Effector memory CD4-positive, alpha-beta T cell (primary cell): Measurements from ENCODE around the gene CACNA1E.

Experiments used
- DNase-seq, 3 donors: peaks; one replicate each; pipeline ENCODE4 v3.0.0-alpha.2; 2020
- H3K27ac ChIP-seq: 2 replicates; pipeline ENCODE4 v1.7.0; 2013; ENCODE audit warnings: mild to moderate bottlenecking, low read length, moderate library complexity; ENCODE audit not compliant: insufficient read depth, poor library complexity, severe bottlenecking
- H3K27me3 ChIP-seq: replicated peaks from 2 replicates; pipeline ENCODE4 v1.7.0; 2013; ENCODE audit warnings: mild to moderate bottlenecking, low read length; ENCODE audit not compliant: insufficient read depth, control insufficient read depth, poor library complexity, severe bottlenecking
- H3K36me3 ChIP-seq: 2 replicates; pipeline ENCODE4 v1.7.0; 2013; ENCODE audit warnings: mild to moderate bottlenecking, low read length, moderate library complexity; ENCODE audit not compliant: control insufficient read depth, insufficient read depth
- H3K4me1 ChIP-seq: 2 replicates; pipeline ENCODE4 v1.7.0; 2013; ENCODE audit warnings: low read length, mild to moderate bottlenecking; ENCODE audit not compliant: control insufficient read depth, insufficient read depth, poor library complexity, severe bottlenecking
- H3K4me3 ChIP-seq: 2 replicates; pipeline ENCODE4 v1.7.0; 2013; ENCODE audit warnings: low read length, low read depth, mild to moderate bottlenecking; ENCODE audit not compliant: insufficient read depth, poor library complexity, severe bottlenecking
- H3K9me3 ChIP-seq: 2 replicates; pipeline ENCODE4 v1.7.0; 2013; ENCODE audit warnings: mild to moderate bottlenecking, low read length, moderate library complexity; ENCODE audit not compliant: control insufficient read depth

Gene CACNA1E

DNA sequence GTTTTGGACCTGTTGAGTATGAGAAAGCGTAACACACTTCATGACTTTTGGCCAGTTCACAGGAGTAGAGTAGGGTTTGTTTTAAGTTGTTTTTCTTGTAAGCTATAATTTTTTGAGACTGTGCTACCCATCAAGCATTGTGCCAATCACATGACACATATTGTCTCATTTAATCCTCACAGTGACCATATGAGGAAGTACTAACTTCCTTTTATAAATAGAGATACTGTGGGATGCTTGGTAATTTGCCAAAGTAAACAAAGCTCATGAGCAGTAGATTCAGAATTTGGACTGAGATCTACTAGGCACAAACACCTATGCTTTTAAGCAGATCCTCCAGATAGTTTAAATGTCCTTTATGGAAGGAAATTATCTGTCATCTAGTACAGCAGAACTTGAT, 178.3 kb downstream of the CACNA1E start:
- no peak overlapping the region for H3K27ac ChIP-seq
- no peaks in the 10 kb centered on the region for H3K9me3 ChIP-seq
- no peak overlapping the region for H3K4me3 ChIP-seq
- no peaks in the 10 kb centered on the region for H3K27me3 ChIP-seq
- no peaks in the 10 kb centered on the region for H3K4me1 ChIP-seq
- no peaks in the 10 kb centered on the region for H3K36me3 ChIP-seq
- no peak for DNase-seq

DNA sequence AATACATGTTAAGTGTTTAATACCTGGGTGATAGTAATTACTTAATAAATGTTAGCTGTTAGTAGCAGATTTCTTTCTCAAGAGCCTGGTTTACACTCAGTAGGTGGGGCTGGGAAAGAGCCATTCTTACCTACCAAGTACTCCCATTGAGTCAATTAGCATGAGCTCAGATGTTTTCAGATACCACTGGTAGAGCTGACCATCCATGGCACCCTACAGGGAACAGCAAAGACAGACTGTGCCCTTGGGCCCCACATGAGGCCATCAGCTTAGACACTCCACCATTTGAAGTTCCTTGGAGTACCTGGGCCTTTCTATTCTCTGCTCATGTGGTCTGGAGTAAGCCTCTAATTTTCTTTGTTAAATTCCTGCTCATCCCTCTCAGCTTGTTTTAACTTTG, 179.3 kb downstream of the CACNA1E start:
- DNase-seq, result no peak
- Histone ChIP-seq H3K4me3 (no peak overlapping the region), H3K36me3 (no peaks in the 10 kb centered on the region), H3K27me3 (no peaks in the 10 kb centered on the region), H3K27ac (no peak overlapping the region), H3K9me3 (no peaks in the 10 kb centered on the region), H3K4me1 (no peaks in the 10 kb centered on the region)

DNA sequence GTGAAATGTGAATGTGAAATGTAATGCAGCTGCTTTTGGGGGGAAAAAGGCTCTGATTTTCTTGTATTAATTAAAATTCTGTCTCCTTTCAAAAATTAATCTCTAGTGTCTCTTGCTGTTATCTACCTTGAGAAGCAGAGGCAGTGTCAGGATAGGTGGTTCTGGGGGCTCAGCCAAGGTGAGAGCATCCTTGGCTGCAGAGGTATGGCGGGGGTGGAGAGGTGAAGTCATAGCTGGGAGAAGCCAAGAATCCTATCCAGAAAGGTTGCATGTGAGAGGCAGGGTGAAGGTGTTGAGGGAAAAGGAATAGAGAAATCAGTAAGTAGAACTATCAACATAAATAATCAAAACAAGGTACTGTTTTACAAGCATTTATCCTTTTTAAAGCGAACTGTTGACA, 181.2 kb downstream of the CACNA1E start:
- Histone ChIP-seq H3K4me1 (no peaks in the 10 kb centered on the region), H3K27me3 (no peaks in the 10 kb centered on the region), H3K36me3 (no peaks in the 10 kb centered on the region), H3K9me3 (no peaks in the 10 kb centered on the region), H3K4me3 (no peak overlapping the region), H3K27ac (no peak overlapping the region)
- no peak for DNase-seq

DNA sequence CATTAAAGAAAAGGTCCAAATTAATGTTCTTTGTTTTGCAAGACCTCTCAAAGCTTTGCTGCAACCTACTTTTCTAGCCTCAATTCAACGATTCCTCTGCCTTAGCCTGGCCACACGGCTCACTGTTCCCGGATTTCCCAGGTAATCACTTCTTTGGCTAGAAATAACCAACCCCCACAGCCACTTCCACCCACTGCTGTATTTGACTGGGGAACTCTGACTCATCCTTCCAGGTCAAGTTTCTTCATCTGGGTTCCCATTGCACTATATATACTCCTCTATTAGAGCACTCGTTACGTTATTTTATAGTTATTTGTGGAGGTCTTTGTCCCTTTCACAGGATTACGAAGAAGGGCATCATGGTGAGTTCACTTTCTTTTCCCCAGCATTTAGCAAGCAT, 185.9 kb downstream of the CACNA1E start:
- no peak for DNase-seq

DNA sequence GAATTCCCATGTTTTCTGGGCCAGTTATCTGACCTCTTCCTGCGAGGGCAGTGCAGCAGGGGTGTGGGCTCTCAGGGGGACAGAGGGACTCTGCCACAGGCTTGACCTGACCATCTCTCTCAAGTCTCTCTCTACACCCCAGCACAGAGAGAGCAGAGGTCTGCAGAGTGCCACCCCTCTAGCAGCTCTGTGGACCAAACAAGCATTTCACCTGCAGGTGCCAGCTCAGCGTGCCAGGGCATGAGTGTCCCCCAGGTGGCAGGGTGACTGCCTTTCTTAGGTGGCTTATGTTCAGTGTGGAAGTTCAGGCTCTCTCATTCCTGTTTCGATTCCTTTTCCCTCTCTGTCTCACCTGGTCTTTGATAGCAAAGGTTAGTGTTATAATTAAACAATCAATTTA, 191.3 kb downstream of the CACNA1E start:
- Histone ChIP-seq H3K27me3 (no peaks in the 10 kb centered on the region), H3K4me3 (no peak overlapping the region), H3K4me1 (no peaks in the 10 kb centered on the region), H3K27ac (no peak overlapping the region), H3K9me3 (no peaks in the 10 kb centered on the region), H3K36me3 (no peaks in the 10 kb centered on the region)
- no peak for DNase-seq

More for the DNA sequence above, 185.9 kb downstream of the CACNA1E start:
- Histone ChIP-seq H3K27ac (no peak overlapping the region), H3K9me3 (no peaks in the 10 kb centered on the region), H3K27me3 (no peaks in the 10 kb centered on the region), H3K4me3 (no peak overlapping the region), H3K36me3 (no peaks in the 10 kb centered on the region), H3K4me1 (no peaks in the 10 kb centered on the region)

DNA sequence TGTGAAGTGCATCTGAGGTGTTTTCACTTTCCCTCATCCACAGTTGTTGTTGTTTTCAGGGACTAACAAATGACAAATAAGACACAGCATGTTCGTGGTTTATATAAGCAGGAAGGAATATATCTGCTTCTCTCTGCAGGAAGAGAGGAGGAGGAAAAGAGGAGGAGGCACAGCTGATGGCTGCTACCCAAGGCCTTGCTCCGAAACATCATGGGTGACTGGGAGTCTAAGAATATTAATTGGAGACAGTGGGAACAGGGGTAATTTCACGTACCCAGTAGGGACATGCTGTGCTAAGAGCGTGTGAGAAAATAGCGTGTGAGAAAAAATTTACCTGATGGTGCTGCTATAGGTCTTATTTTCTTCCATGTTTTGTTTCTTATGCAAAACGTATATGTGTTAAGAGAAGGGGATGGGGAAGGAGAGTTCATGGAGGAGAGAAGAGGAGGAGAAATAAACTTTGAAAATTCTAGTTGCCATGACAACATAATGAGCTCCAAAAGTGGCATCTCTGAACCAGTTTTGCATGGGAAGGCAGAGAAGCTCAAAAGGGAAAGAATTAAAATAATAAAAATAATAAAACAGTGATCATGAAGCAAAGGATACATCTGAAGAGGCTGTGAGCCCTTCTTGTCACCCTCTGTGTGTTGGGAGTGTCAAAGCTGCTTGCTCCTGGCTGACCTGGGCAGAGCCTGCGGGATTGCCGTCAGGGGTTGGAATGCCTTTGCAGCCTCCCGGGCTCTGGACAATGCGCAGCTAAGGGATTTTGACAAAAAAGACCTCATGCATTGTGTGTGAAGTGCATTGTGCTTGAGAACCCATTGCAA, 192.0 kb downstream of the CACNA1E start:
- no peak overlapping the region for H3K27ac ChIP-seq
- no peaks in the 10 kb centered on the region for H3K4me1 ChIP-seq
- no peak for DNase-seq
- no peaks in the 10 kb centered on the region for H3K9me3 ChIP-seq
- no peaks in the 10 kb centered on the region for H3K27me3 ChIP-seq
- H3K4me3 ChIP-seq, result no peak overlapping the region
- H3K36me3 ChIP-seq, result no peaks in the 10 kb centered on the region

DNA sequence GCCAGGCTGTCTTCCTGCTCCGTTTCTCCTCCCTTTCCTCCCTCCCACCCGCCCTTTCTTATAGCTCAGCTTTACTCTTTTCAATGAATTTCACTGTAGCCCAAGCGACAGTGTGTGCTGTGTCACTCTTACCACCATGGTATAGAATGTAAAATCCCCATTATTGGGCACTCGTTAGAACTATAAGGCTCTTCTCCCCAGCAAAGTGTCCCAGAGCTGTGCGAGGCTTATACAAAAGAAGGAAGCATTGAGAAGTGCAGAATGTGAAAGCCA, 192.5 kb downstream of the CACNA1E start:
- Histone ChIP-seq H3K27ac (no peak overlapping the region), H3K4me3 (no peak overlapping the region), H3K4me1 (no peaks in the 10 kb centered on the region), H3K27me3 (no peaks in the 10 kb centered on the region), H3K36me3 (no peaks in the 10 kb centered on the region), H3K9me3 (no peaks in the 10 kb centered on the region)
- no peak for DNase-seq

DNA sequence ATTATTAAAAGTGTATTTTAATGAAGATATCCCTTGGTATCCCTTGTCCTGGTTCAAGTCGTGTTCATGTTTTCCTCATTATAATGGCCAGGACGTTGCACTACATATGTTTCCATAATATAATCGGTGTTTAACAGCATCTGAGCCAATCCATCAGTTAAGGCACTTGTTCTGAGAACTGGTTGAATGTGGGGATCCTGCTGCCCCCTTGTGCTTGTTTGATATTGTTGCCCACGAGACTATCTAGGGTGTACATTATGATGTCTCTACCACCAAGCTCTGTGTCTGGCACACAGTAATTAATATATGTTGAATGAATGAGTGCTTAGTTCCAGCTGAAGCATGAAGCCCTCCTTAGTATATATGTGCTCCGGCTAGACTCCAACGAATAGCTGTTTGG, 193.0 kb downstream of the CACNA1E start:
- Histone ChIP-seq H3K4me3 (no peak overlapping the region), H3K27ac (no peak overlapping the region), H3K27me3 (no peaks in the 10 kb centered on the region), H3K4me1 (no peaks in the 10 kb centered on the region), H3K9me3 (no peaks in the 10 kb centered on the region), H3K36me3 (no peaks in the 10 kb centered on the region)
- DNase-seq, result no peak

DNA sequence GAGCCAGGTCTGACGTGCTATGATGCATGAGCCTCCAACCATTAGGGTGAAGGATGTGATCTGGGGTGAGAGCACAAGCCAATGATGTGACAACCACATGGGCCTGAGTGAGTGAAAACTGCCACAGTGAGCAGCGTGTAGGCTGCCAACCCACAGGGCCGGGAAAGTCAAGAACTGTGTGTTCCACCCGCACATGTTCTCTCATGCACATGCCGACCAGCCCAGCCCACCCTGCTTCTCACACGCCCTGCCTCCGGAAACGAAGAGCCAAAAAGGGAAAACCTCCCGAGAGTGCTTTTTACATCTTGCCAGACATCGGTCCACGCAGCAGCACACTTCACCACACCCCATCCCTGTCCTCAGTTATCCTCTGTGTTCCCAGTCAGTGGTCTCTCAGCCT, 197.0 kb downstream of the CACNA1E start:
- DNase-seq, result no peak
- no peak overlapping the region for H3K27ac ChIP-seq
- no peak overlapping the region for H3K4me3 ChIP-seq
- H3K27me3 ChIP-seq, result no peaks in the 10 kb centered on the region
- H3K9me3 ChIP-seq, result no peaks in the 10 kb centered on the region
- no peaks in the 10 kb centered on the region for H3K4me1 ChIP-seq
- no peaks in the 10 kb centered on the region for H3K36me3 ChIP-seq

DNA sequence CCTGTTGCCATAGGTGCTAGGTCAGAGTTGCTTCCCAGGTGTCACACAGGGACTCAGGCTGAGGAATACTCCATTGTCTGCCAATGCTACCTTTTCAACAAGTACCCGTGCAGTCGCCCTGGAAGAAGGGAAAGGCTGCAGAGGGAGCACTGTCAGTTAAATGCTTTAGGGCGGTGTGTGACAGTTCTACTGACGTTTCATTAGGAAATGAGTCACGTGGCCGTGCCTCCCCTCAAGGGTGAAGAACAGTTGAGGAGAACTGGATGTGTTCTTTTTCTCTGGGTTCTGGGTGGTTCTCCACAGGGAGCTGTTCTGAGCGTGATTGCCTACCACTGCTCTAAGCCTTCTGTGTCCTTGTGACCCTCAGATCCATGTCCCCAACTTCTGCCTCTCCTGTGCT, 197.6 kb downstream of the CACNA1E start:
- H3K27ac ChIP-seq, result no peak overlapping the region
- no peaks in the 10 kb centered on the region for H3K9me3 ChIP-seq
- no peak overlapping the region for H3K4me3 ChIP-seq
- DNase-seq, result no peak
- no peaks in the 10 kb centered on the region for H3K27me3 ChIP-seq
- H3K4me1 ChIP-seq, result no peaks in the 10 kb centered on the region
- H3K36me3 ChIP-seq, result no peaks in the 10 kb centered on the region
